WTC11 (cell line): ENCODE measurements around the gene DTX4. TPM values are rescaled to one million over a fixed set of nuclear protein-coding genes. Genes with fewer than 3 reads are reported as not detected.

Experiments used
- ATAC-seq: fragments of 200-7000 bp; cut with Tn5 transposase; 2 replicates; pipeline ENCODE4 v1.10.0; 2021; ENCODE audit warnings: mild to moderate bottlenecking, moderate library complexity
- CTCF ChIA-PET: fragments of 300-600 bp; sonication (Branson Sonifier 250); formaldehyde crosslinking; loops from one replicate; lab custom pipeline; 2021; ENCODE audit warnings: antibody characterized with exemption; lab: Charles Lee
- POLR2A ChIA-PET: fragments of 350-600 bp; sonication (Branson Sonifier 250); formaldehyde crosslinking; loops from one replicate; lab custom pipeline; 2021; ENCODE audit warnings: antibody characterized with exemption; lab: Charles Lee
- DNase-seq: peaks from one replicate; pipeline ENCODE4 v3.0.0; 2021; ENCODE audit warnings: low spot score
- H3K27ac Mint-ChIP-seq: 2 replicates; pipeline ENCODE4 v1.8.0; 2021; ENCODE audit warnings: mixed read lengths
- H3K27me3 Mint-ChIP-seq: 2 replicates; pipeline ENCODE4 v1.8.0; 2021; ENCODE audit warnings: low read depth, mild to moderate bottlenecking, moderate library complexity, mixed read lengths
- H3K36me3 Mint-ChIP-seq: 2 replicates; pipeline ENCODE4 v1.8.0; 2021; ENCODE audit warnings: mixed read lengths
- H3K4me1 Mint-ChIP-seq: 2 replicates; pipeline ENCODE4 v1.8.0; 2022; ENCODE audit warnings: mixed read lengths
- H3K4me3 Mint-ChIP-seq: 2 replicates; pipeline ENCODE4 v1.8.0; 2021; ENCODE audit warnings: mild to moderate bottlenecking, moderate library complexity, mixed read lengths
- H3K9me3 Mint-ChIP-seq: 2 replicates; pipeline ENCODE4 v1.8.0; 2021; ENCODE audit warnings: mixed read lengths
- CREB1 ChIP-seq: sonication (generic); formaldehyde crosslinking; IDR thresholded peaks from 2 replicates; pipeline ENCODE4 v1.8.0; 2023; ENCODE audit warnings: mild to moderate bottlenecking, missing genetic modification reagents
- CTCF ChIP-seq: fragments of 200-600 bp; IDR thresholded peaks from 2 replicates; pipeline ENCODE4 v1.8.0; 2022; ENCODE audit warnings: antibody characterized with exemption
- E2F4 ChIP-seq: sonication (generic); formaldehyde crosslinking; IDR thresholded peaks from 2 replicates; pipeline ENCODE4 v1.8.1; 2022; ENCODE audit warnings: low read depth, mild to moderate bottlenecking, moderate library complexity, missing genetic modification reagents, borderline replicate concordance
- EMX1 ChIP-seq: fragments of 250-450 bp; sonication (Bioruptor Pico); IDR thresholded peaks from 2 replicates; pipeline ENCODE4 v1.8.0; 2021; ENCODE audit warnings: mild to moderate bottlenecking
- GTF2I ChIP-seq: fragments of 250-450 bp; sonication (Bioruptor Pico); conservative IDR thresholded peaks from 2 replicates; pipeline ENCODE4 v1.4.0; 2021; ENCODE audit warnings: mild to moderate bottlenecking
- HMGA2 ChIP-seq: fragments of 250-450 bp; sonication (Bioruptor Pico); IDR thresholded peaks from 2 replicates; pipeline ENCODE4 v1.4.0; 2021; ENCODE audit warnings: mild to moderate bottlenecking, moderate library complexity
- JUN ChIP-seq: sonication (generic); formaldehyde crosslinking; IDR thresholded peaks from 2 replicates; pipeline ENCODE4 v1.8.0; 2023; ENCODE audit warnings: mild to moderate bottlenecking, missing genetic modification reagents
- MAX ChIP-seq: sonication (generic); formaldehyde crosslinking; IDR thresholded peaks from 2 replicates; pipeline ENCODE4 v1.8.0; 2022; ENCODE audit warnings: mild to moderate bottlenecking, missing genetic modification reagents
- MLX ChIP-seq: sonication (generic); formaldehyde crosslinking; IDR thresholded peaks from 2 replicates; pipeline ENCODE4 v1.8.1; 2023; ENCODE audit warnings: mild to moderate bottlenecking, missing genetic modification reagents, moderate library complexity
- NFATC4 ChIP-seq: fragments of 250-450 bp; sonication (Bioruptor Pico); IDR thresholded peaks from 2 replicates; pipeline ENCODE4 v1.9.0; 2021; ENCODE audit warnings: mild to moderate bottlenecking
- RELA ChIP-seq: sonication (generic); formaldehyde crosslinking; IDR thresholded peaks from 2 replicates; pipeline ENCODE4 v1.8.1; 2022; ENCODE audit warnings: missing genetic modification reagents, mild to moderate bottlenecking, borderline replicate concordance
- STAT6 ChIP-seq: sonication (generic); formaldehyde crosslinking; conservative IDR thresholded peaks from 2 replicates; pipeline ENCODE4 v1.8.1; 2023; ENCODE audit warnings: mild to moderate bottlenecking, low read depth, missing genetic modification reagents, moderate library complexity
- USF1 ChIP-seq: sonication (generic); formaldehyde crosslinking; IDR thresholded peaks from 2 replicates; pipeline ENCODE4 v1.8.0; 2022; ENCODE audit warnings: mild to moderate bottlenecking, missing genetic modification reagents
- USF2 ChIP-seq: sonication (generic); formaldehyde crosslinking; IDR thresholded peaks from 2 replicates; pipeline ENCODE4 v1.8.1; 2023; ENCODE audit warnings: mild to moderate bottlenecking, missing genetic modification reagents, moderate library complexity
- ZBTB21 ChIP-seq: sonication (generic); formaldehyde crosslinking; IDR thresholded peaks from 2 replicates; pipeline ENCODE4 v1.8.1; 2023; ENCODE audit warnings: mild to moderate bottlenecking, missing genetic modification reagents, borderline replicate concordance
- ZBTB43 ChIP-seq: sonication (generic); formaldehyde crosslinking; IDR thresholded peaks from 2 replicates; pipeline ENCODE4 v1.8.1; 2023; ENCODE audit warnings: mild to moderate bottlenecking, missing genetic modification reagents
- ZNF219 ChIP-seq: sonication (generic); formaldehyde crosslinking; IDR thresholded peaks from 2 replicates; pipeline ENCODE4 v1.8.0; 2023; ENCODE audit warnings: missing genetic modification reagents, mild to moderate bottlenecking, borderline replicate concordance
- ZNF281 ChIP-seq: sonication (generic); formaldehyde crosslinking; IDR thresholded peaks from 2 replicates; pipeline ENCODE4 v1.8.0; 2023; ENCODE audit warnings: mild to moderate bottlenecking, missing genetic modification reagents
- ZNF423 ChIP-seq: fragments of 250-450 bp; sonication (Bioruptor Pico); IDR thresholded peaks from 2 replicates; pipeline ENCODE4 v2.1.2; 2022; ENCODE audit warnings: mild to moderate bottlenecking, moderate library complexity
- total RNA-seq: library from RNA; stranded (reverse); gene quantifications from 3 replicates; pipeline ENCODE4 v1.2.3, GENCODE V29; 2021

DTX4 gene
- total RNA-seq, 1 experiment from 2014 or later: 15.5 TPM

GRCh38 chr11:59212222-59212621 lies 40.3 kb downstream of the DTX4 start (continued):
- TF ChIP-seq CTCF (no peak), STAT6 (no peak), JUN (CRISPR knock-in tag) (no peak), MAX (CRISPR knock-in tag) (no peak)
- TF ChIP-seq, all 79 proteins: peak for 0

GRCh38 chr11:59212744-59213631 lies 41.1 kb downstream of the DTX4 start, which contains the start of gene MPEG1:
Gene MPEG1, minus strand, starts transcription at chr11:59212927. Its CDS starts 62 bp downstream, at chr11:59212865.
- H3K27ac Mint-ChIP-seq: no peak within 1 kb of the TSS
- H3K4me1 Mint-ChIP-seq: no peaks in the 10 kb centered on the region
- CTCF ChIA-PET: no interaction called here
- H3K9me3 Mint-ChIP-seq: 0 out of 2 replicates have a peak, but pooled peaks cover 3% of the 10 kb centered on the region
- DNase-seq: no peak
- H3K36me3 Mint-ChIP-seq: no peaks in the 10 kb centered on the region
- no peak for ATAC-seq
- POLR2A ChIA-PET: no interaction called here
- H3K27me3 Mint-ChIP-seq: no peaks in the 10 kb centered on the region; the same call in 1 of the 2 replicates
- H3K4me3 Mint-ChIP-seq: no peak within 1 kb of the TSS
- TF ChIP-seq ZBTB21 (no peak), EMX1 (CRISPR knock-in tag) (no peak), RELA (CRISPR knock-in tag) (no peak), ZBTB43 (no peak), HMGA2 (no peak), NFATC4 (no peak), MLX (no peak), GTF2I (CRISPR knock-in tag) (no peak), JUN (CRISPR knock-in tag) (no peak), ZNF219 (CRISPR knock-in tag) (no peak), USF2 (CRISPR knock-in tag) (no peak), ZNF281 (CRISPR knock-in tag) (no peak), CTCF (no peak), CREB1 (CRISPR knock-in tag) (no peak), USF1 (CRISPR knock-in tag) (no peak), E2F4 (CRISPR knock-in tag) (no peak), ZNF423 (CRISPR knock-in tag) (no peak)
